ENCODE measurements around the gene ANGPT4. TPM values are rescaled to one million over a fixed set of nuclear protein-coding genes. Genes with fewer than 3 reads are reported as not detected.
A peak's percentile ranks its signal among the peaks of the same experiment; 100 is the strongest.
"Not testable (repeated sequence)": the region's sequence is repeated elsewhere in the genome, so short reads cannot be mapped to it uniquely, and the experiment has no call there.

The ANGPT4 gene
- total and polyA plus RNA-seq, 12 donors, result 0.05 to 0.44 (median 0.26) TPM; not detected in 8

DNA sequence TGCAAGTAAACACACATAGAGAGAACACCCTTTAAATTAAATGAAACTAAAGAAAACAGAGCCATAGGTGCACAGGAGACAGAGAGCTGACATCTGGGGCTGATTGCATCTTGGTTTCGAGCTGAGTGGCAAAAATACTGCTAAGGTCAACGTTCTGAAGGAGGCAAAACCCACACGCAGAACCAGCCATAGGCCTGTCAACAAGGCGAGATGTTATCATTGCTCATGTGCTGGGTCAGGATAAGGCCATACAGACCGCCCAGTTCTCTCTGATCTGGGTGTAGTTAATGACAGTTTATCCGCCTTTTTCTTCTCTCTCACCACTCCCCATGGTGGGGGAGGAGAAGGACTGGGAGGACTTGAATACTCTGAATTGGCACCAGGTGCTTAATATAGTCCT is 87.1 kb downstream of the ANGPT4 start:
- Histone ChIP-seq H3K27ac (no peak overlapping the region), H3K4me3 (no peak overlapping the region), H3K9me3 (no peaks in the 10 kb centered on the region), H3K27me3 (no peaks in the 10 kb centered on the region), H3K36me3 (no peaks in the 10 kb centered on the region), H3K4me1 (peaks cover 0 to 25% (median 9%) of the 10 kb centered on the region in 9 donors)
- 59 to 68% methylated on average over 6 of the region's 6 CpGs for WGBS, 2 donors
- intact Hi-C loops (cut with DNase I), result no loop called here
- DNase-seq (no peak), ATAC-seq (no peak)
- TF ChIP-seq, protein P1, sequence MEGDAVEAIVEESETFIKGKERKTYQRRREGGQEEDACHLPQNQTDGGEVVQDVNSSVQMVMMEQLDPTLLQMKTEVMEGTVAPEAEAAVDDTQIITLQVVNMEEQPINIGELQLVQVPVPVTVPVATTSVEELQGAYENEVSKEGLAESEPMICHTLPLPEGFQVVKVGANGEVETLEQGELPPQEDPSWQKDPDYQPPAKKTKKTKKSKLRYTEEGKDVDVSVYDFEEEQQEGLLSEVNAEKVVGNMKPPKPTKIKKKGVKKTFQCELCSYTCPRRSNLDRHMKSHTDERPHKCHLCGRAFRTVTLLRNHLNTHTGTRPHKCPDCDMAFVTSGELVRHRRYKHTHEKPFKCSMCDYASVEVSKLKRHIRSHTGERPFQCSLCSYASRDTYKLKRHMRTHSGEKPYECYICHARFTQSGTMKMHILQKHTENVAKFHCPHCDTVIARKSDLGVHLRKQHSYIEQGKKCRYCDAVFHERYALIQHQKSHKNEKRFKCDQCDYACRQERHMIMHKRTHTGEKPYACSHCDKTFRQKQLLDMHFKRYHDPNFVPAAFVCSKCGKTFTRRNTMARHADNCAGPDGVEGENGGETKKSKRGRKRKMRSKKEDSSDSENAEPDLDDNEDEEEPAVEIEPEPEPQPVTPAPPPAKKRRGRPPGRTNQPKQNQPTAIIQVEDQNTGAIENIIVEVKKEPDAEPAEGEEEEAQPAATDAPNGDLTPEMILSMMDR (IDR thresholded peaks at IDR 0.05), result no peak

DNA sequence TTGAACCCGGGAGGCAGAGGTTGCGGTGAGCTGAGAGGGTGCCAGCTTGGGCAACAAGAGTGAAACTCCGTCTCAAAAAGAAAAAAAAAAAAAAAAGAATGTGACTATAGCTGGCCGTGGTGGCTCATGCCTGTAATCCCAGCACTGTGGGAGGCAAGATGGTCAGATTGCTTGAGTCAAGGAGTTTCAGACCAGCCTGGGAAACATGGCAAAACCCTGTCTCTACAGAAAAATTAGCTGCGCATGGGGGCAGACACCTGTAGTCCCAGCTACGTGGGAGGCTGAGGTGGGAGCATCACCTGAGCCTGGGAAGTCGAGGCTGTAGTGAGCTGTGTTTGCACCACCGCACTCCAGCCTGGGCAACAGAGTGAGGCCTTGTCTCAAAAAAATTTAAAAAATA is 88.2 kb downstream of the ANGPT4 start:
- WGBS, 2 donors, result 94 to 99% methylated on average over 8 of the region's 8 CpGs
- H3K9me3 ChIP-seq; ATAC-seq; H3K4me3 ChIP-seq; H3K27me3 ChIP-seq; H3K27ac ChIP-seq; DNase-seq; H3K36me3 ChIP-seq; intact Hi-C loops (cut with DNase I): not testable (repeated sequence)
- H3K4me1 ChIP-seq, result peaks cover 0 to 22% (median 4%) of the 10 kb centered on the region in 9 donors

DNA sequence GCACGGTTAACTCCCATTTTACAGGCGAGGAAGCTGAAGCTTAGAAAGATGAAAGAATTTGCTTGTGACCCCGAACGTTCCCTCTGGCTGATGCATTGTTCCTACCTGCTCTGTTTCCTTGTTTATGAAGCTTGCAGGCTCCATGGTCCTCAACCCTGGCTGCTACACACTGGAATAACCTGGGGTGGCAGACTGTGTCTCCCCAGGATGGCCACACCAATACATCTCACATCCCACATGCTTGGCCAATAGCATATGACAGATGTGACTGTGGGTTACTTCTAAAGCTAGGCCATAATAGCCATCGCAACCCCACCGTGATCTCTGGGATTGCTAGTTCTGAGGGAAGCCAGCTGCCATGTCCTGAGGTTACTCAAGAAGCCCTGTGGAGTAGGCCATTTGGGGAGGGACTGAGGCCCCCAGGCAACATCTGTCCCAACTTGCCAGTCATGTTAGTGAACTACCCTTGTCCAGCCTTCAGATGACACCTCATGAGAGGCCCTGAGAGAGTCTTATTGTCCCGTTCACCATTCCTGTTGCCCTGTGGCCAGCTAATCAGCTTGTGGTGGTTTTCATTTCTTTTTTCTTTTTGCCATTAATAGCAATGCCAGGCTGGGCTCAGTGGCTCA is 89.3 kb downstream of the ANGPT4 start:
- no peak overlapping the region for H3K4me3 ChIP-seq
- no peak for DNase-seq
- H3K36me3 ChIP-seq, result no peaks in the 10 kb centered on the region
- intact Hi-C loops (cut with DNase I), result no loop called here
- H3K4me1 ChIP-seq, result peaks cover 0 to 16% (median 0%) of the 10 kb centered on the region in 9 donors
- ATAC-seq, result no peak
- no peaks in the 10 kb centered on the region for H3K9me3 ChIP-seq
- WGBS, 2 donors, result 94 to 95% methylated on average over 7 of the region's 7 CpGs
- H3K27me3 ChIP-seq, result no peaks in the 10 kb centered on the region
- H3K27ac ChIP-seq, result no peak overlapping the region
- TF ChIP-seq, protein P1 (IDR thresholded peaks at IDR 0.05), result no peak

DNA sequence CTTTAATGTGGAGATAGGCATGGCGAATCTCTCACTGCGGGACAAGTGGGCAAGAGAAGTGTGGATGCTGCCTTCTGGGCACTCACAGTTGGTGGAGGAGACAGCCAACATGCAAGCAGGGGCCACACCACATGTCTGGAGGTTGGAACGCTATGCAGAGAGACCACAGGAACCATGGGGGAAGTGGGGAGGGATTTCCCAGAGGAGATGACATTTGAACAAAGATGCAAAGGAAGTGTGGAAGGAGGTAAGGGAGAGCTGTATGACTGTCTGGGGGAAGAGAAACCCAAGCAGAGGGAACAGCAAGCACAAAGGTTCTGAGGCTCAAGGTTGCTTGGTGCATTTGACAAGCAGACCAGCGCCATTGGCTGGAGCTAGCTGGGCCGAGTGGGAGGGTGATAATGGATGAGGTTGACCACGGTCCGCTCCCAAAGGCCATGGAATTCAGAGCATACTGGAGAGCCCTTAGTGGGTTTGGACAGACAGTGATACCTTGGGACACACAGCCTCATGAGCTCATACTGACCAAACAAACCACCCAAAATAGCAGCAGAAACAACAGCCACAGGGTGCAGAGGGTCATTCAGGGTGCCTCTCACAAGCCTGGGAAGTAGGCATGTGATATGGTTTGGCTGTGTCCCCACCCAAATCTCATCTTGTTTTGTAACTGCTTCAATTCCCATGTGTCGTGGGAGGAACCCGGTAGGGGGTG is 90.3 kb downstream of the ANGPT4 start:
- intact Hi-C loops (cut with DNase I), result no loop called here
- Histone ChIP-seq H3K9me3 (no peaks in the 10 kb centered on the region), H3K27ac (no peak overlapping the region), H3K36me3 (no peaks in the 10 kb centered on the region), H3K4me1 (peaks cover 0 to 24% (median 5%) of the 10 kb centered on the region in 9 donors), H3K4me3 (no peak overlapping the region), H3K27me3 (no peaks in the 10 kb centered on the region)
- WGBS, 2 donors, result 58 to 82% methylated on average over 9 of the region's 9 CpGs
- TF ChIP-seq, protein P1 (IDR thresholded peaks at IDR 0.05), result no peak
- DNase-seq (no peak), ATAC-seq (peak in 1 of 8 donors; percentile 19)

DNA sequence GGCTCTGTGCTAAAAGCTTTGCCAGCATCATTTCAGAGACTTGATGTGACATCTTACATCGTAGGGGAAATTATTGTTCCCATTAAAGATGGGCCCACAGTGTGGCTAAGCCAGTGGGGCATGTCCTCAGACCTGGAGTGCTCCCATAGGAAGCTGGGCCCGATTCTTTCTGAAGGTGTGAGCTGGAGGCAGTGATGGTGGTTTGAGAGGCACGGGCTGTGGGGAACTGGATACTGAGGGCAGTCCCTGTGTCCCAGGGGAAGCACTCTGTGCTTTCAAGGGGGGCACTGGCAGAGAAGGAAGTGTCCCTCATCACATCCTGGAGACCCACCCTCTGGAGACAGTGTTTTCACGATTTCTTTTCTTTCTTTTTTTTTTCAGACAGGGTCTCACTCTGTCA is 91.2 kb downstream of the ANGPT4 start:
- no peaks in the 10 kb centered on the region for H3K9me3 ChIP-seq
- H3K4me3 ChIP-seq, result no peak overlapping the region
- no peaks in the 10 kb centered on the region for H3K36me3 ChIP-seq
- no peak for ATAC-seq
- no peak overlapping the region for H3K27ac ChIP-seq
- DNase-seq, result no peak
- intact Hi-C loops (cut with DNase I), result no loop called here
- WGBS, 2 donors, result 71 to 78% methylated on average over 4 of the region's 4 CpGs
- TF ChIP-seq, protein P1 (IDR thresholded peaks at IDR 0.05), result no peak
- H3K4me1 ChIP-seq, result peaks cover 0 to 23% (median 5%) of the 10 kb centered on the region in 9 donors
- no peaks in the 10 kb centered on the region for H3K27me3 ChIP-seq
